K562 (cell line): Measurements from ENCODE around the gene UCKL1.
A peak's percentile ranks its signal among the peaks of the same experiment; 100 is the strongest.

Experiments used
- BRCA1 ChIP-seq, 2 experiments: fragments of 450-650 bp in 1 of 2; sonication (generic) in 1 of 2; formaldehyde crosslinking in 1 of 2; IDR thresholded peaks; 2 replicates each; pipeline versions ENCODE4 v1.5.0 to v1.6.1; 2017 to 2020; ENCODE audit warnings: mild to moderate bottlenecking in 1 of 2, missing genetic modification reagents in 1 of 2
- FOXA3 ChIP-seq, 2 experiments: fragments of 450-650 bp in 1 of 2; sonication (generic) in 1 of 2; formaldehyde crosslinking; IDR thresholded peaks in 1 of 2; conservative IDR thresholded peaks in 1 of 2; 2 replicates each; pipeline versions ENCODE4 v1.4.0 to v1.8.0; 2020 to 2022; ENCODE audit warnings: mild to moderate bottlenecking in 2 of 2, missing genetic modification reagents in 1 of 2
- HBP1 ChIP-seq: fragments of 450-650 bp; formaldehyde crosslinking; IDR thresholded peaks from 2 replicates; pipeline ENCODE4 v1.4.0; 2022; ENCODE audit warnings: missing genetic modification characterization
- NFE2 ChIP-seq: IDR thresholded peaks from 2 replicates; pipeline ENCODE4 v1.6.1; 2014; ENCODE audit warnings: antibody characterized with exemption, low read depth
- NFYB ChIP-seq: IDR thresholded peaks from 2 replicates; pipeline ENCODE4 v1.6.1; 2011; ENCODE audit warnings: mild to moderate bottlenecking, moderate library complexity; ENCODE audit not compliant: insufficient read length; ENCODE audit errors: extremely low read depth
- SNAPC5 ChIP-seq: fragments of 250-450 bp; sonication (Bioruptor Pico); IDR thresholded peaks from 2 replicates; pipeline ENCODE4 v1.8.0; 2021; ENCODE audit warnings: moderate library complexity, mild to moderate bottlenecking, inconsistent platforms

- TF ChIP-seq FOXA3 (CRISPR knock-in tag; conservative IDR thresholded peaks at IDR 0.05 in 1 of 2, IDR thresholded peaks at IDR 0.05 in 1 of 2) (peak in 1 of 2 experiments; percentile 68; a peak in 1 of 4 replicates), NFYB (no peak), NFE2 (no peak), HBP1 (no peak), SNAPC5 (no peak), BRCA1 (IDR thresholded peaks at IDR 0.05) (no peak), BRCA1 (CRISPR knock-in tag; IDR thresholded peaks at IDR 0.05) (no peak)
These were observed 24.1 kb upstream of the UCKL1 start for GRCh38 chr20:63980317-63980805.
